OCI-LY7 (cell line): ENCODE results near the gene MUC5B. TPM values are rescaled to one million over a fixed set of nuclear protein-coding genes. Genes with fewer than 3 reads are reported as not detected.

Source experiments
- BruUV-seq: library from RNA; stranded (reverse); fragments of 400-500 nt; replicated peaks from 2 replicates; lab custom pipeline; 2021; lab: Mats Ljungman, UMichigan
- CTCF ChIA-PET: fragments of 300-600 bp; sonication (Branson Sonifier 250); formaldehyde crosslinking; loops from one replicate; lab custom pipeline; 2022; ENCODE audit warnings: antibody characterized with exemption; ENCODE audit not compliant: unreplicated experiment; lab: Charles Lee
- POLR2A ChIA-PET: fragments of 300-600 bp; sonication (Branson Sonifier 250); formaldehyde crosslinking; loops from one replicate; lab custom pipeline; 2022; ENCODE audit warnings: antibody characterized with exemption; lab: Charles Lee
- DNase-seq: peaks from one replicate; pipeline ENCODE4 v3.0.0-alpha.2; 2015; ENCODE audit warnings: low spot score
- H2AFZ ChIP-seq: fragments of 200-600 bp; sonication (generic), shearing (Covaris generic); 2 replicates; pipeline ENCODE4 v1.6.1; 2014; ENCODE audit warnings: mild to moderate bottlenecking, antibody characterized with exemption, low read length, moderate library complexity
- H3K27ac ChIP-seq: fragments of 200-600 bp; sonication (generic); 2 replicates; pipeline ENCODE4 v1.5.1; 2014; ENCODE audit warnings: mixed run types, low read depth, mild to moderate bottlenecking, moderate library complexity, low read length, inconsistent platforms; ENCODE audit not compliant: poor library complexity, severe bottlenecking
- H3K36me3 ChIP-seq: fragments of 200-600 bp; sonication (generic); 2 replicates; pipeline ENCODE4 v1.6.1; 2014; ENCODE audit warnings: mild to moderate bottlenecking, antibody characterized with exemption, low read length, moderate library complexity, mixed read lengths; ENCODE audit not compliant: insufficient read depth
- H3K4me1 ChIP-seq: fragments of 200-600 bp; sonication (generic); 2 replicates; pipeline ENCODE4 v1.5.1; 2014; ENCODE audit warnings: mild to moderate bottlenecking, low read length; ENCODE audit not compliant: insufficient read depth, poor library complexity, severe bottlenecking
- H3K4me2 ChIP-seq: fragments of 200-600 bp; sonication (generic); 2 replicates; pipeline ENCODE4 v1.6.1; 2014; ENCODE audit warnings: mild to moderate bottlenecking, low read length
- H3K4me3 ChIP-seq: fragments of 200-600 bp; sonication (generic); 2 replicates; pipeline ENCODE4 v1.5.1; 2014; ENCODE audit warnings: mild to moderate bottlenecking, low read depth, low read length; ENCODE audit not compliant: poor library complexity, severe bottlenecking
- H3K79me2 ChIP-seq: fragments of 200-600 bp; sonication (generic); 2 replicates; pipeline ENCODE4 v1.6.1; 2016; ENCODE audit warnings: low read depth, mild to moderate bottlenecking, low read length, moderate library complexity, mixed read lengths; ENCODE audit not compliant: insufficient read depth
- H3K9me2 ChIP-seq: fragments of 200-600 bp; sonication (generic); 2 replicates; pipeline ENCODE4 v1.6.1; 2016; ENCODE audit warnings: mild to moderate bottlenecking, low read length, mixed read lengths; ENCODE audit not compliant: insufficient read depth
- H3K9me3 ChIP-seq: fragments of 200-600 bp; sonication (generic); 2 replicates; pipeline ENCODE4 v1.6.1; 2014; ENCODE audit warnings: mild to moderate bottlenecking, mixed run types, low read length, mixed read lengths
- H4K20me1 ChIP-seq: fragments of 200-600 bp; sonication (generic); 2 replicates; pipeline ENCODE4 v1.6.1; 2014; ENCODE audit warnings: mild to moderate bottlenecking, antibody characterized with exemption, low read length, moderate library complexity, mixed read lengths; ENCODE audit not compliant: insufficient read depth
- CTCF ChIP-seq: fragments of 200-600 bp; sonication (generic); conservative IDR thresholded peaks from 2 replicates; pipeline ENCODE4 v1.5.1; 2014; ENCODE audit warnings: mild to moderate bottlenecking, antibody characterized with exemption, low read length, moderate library complexity, mixed read lengths
- EZH2phosphoT487 ChIP-seq: fragments of 200-600 bp; sonication (generic); IDR thresholded peaks from 2 replicates; pipeline ENCODE4 v1.6.1; 2018; ENCODE audit warnings: low read depth, borderline replicate concordance, mild to moderate bottlenecking, mixed run types, antibody characterized with exemption, low read length, moderate library complexity, mixed read lengths
- intact Hi-C: fragments of 100-400 bp; cut with micrococcal nuclease; formaldehyde crosslinking; loops from one replicate; pipeline ENCODE4 v1.10.0; 2022; ENCODE audit not compliant: unreplicated experiment
- total RNA-seq, 2 experiments: library from RNA; depleted of rRNA in 1 of 2; stranded (reverse); fragments of >200 nt in 1 of 2; shearing (Covaris generic) in 1 of 2; gene quantifications; 2 replicates each; pipeline ENCODE4 v1.2.3, GENCODE V29; 2014 to 2022

The MUC5B gene
- total RNA-seq, 2 experiments from 2014 or later = under 0.01 TPM; not detected in 1

GRCh38 chr11:1275021-1275420, 52.2 kb downstream of the MUC5B start:
- H3K27ac ChIP-seq = no peak overlapping the region
- no peaks in the 10 kb centered on the region for H3K4me1 ChIP-seq
- intact Hi-C loops = no loop called here
- ChIA-PET CTCF (no interaction called here), POLR2A (no interaction called here)
- no peak overlapping the region for H3K4me3 ChIP-seq
- no peaks in the 10 kb centered on the region for H3K79me2 ChIP-seq
- no peak overlapping the region for H2AFZ ChIP-seq
- BruUV-seq = no TSS peak
- no peaks in the 10 kb centered on the region for H4K20me1 ChIP-seq
- H3K4me2 ChIP-seq = no peak overlapping the region
- no peaks in the 10 kb centered on the region for H3K36me3 ChIP-seq
- H3K9me2 ChIP-seq = no peaks in the 10 kb centered on the region
- H3K9me3 ChIP-seq = no peaks in the 10 kb centered on the region
- TF ChIP-seq EZH2phosphoT487 (no peak), CTCF (no peak)
- no peak for DNase-seq

GRCh38 chr11:1276041-1276790, 53.4 kb downstream of the MUC5B start:
- Histone ChIP-seq H3K36me3 (no peaks in the 10 kb centered on the region), H4K20me1 (no peaks in the 10 kb centered on the region), H3K9me2 (no peaks in the 10 kb centered on the region), H3K4me2 (no peak overlapping the region), H3K79me2 (no peaks in the 10 kb centered on the region), H3K9me3 (no peaks in the 10 kb centered on the region), H3K27ac (no peak overlapping the region), H2AFZ (no peak overlapping the region), H3K4me1 (no peaks in the 10 kb centered on the region), H3K4me3 (no peak overlapping the region)
- intact Hi-C loops = no loop called here
- no TSS peak for BruUV-seq
- TF ChIP-seq CTCF (no peak), EZH2phosphoT487 (no peak)
- POLR2A ChIA-PET = no interaction called here
- CTCF ChIA-PET = interaction anchor here (0.6 kb wide), 1 partner anchor 127 kb away, joined by 3 read pairs; no protein-coding TSS in a partner anchor
- DNase-seq = no peak

- intact Hi-C loops = no loop called here
- Histone ChIP-seq H3K79me2 (no peaks in the 10 kb centered on the region), H2AFZ (no peak overlapping the region), H3K9me3 (no peaks in the 10 kb centered on the region), H3K4me2 (no peak overlapping the region), H3K27ac (no peak overlapping the region), H3K36me3 (no peaks in the 10 kb centered on the region), H3K4me3 (no peak overlapping the region), H3K9me2 (no peaks in the 10 kb centered on the region), H3K4me1 (no peaks in the 10 kb centered on the region), H4K20me1 (no peaks in the 10 kb centered on the region)
- no peak for DNase-seq
- TF ChIP-seq CTCF (no peak), EZH2phosphoT487 (no peak)
- POLR2A ChIA-PET = no interaction called here
- CTCF ChIA-PET = no interaction called here
- BruUV-seq = no TSS peak
These were observed 54.2 kb downstream of the MUC5B start for GRCh38 chr11:1276866-1277615.
